Hepatocyte (in vitro differentiated cells): ENCODE results near the gene CBFA2T3.

Experiments
- CTCF ChIP-seq: fragments of 200-600 bp; sonication (generic); IDR thresholded peaks from 2 replicates; pipeline ENCODE4 v1.5.1; 2016; ENCODE audit warnings: antibody characterized with exemption, mild to moderate bottlenecking; ENCODE audit not compliant: poor library complexity
- EZH2 ChIP-seq: fragments of 200-600 bp; sonication (generic); IDR thresholded peaks from 2 replicates; pipeline ENCODE4 v1.6.1; 2016; ENCODE audit warnings: antibody characterized with exemption, mild to moderate bottlenecking, borderline replicate concordance
- EZH2phosphoT487 ChIP-seq: fragments of 200-600 bp; sonication (generic); IDR thresholded peaks from one replicate; pipeline ENCODE4 v1.6.1; 2018; ENCODE audit warnings: antibody characterized with exemption, mild to moderate bottlenecking, low read depth, moderate library complexity; ENCODE audit not compliant: unreplicated experiment, severe bottlenecking

- TF ChIP-seq CTCF (no peak), EZH2phosphoT487 (no peak), EZH2 (no peak)
These were observed 117.5 kb downstream of the CBFA2T3 start for GRCh38 chr16:88859381-88860091.
